GM12801 (cell line): ENCODE measurements around the gene DDR1.

ENCODE experiments used
- TF ChIP-seq, protein P1 (sequence below): IDR thresholded peaks from one replicate; pipeline ENCODE4 v1.5.1; 2011; ENCODE audit warnings: control low read depth; ENCODE audit not compliant: insufficient read length; ENCODE audit errors: extremely low read depth

DDR1 gene

GRCh38 chr6:30886897-30887255 is 2.6 kb downstream of the DDR1 start:
- TF ChIP-seq, protein P1, sequence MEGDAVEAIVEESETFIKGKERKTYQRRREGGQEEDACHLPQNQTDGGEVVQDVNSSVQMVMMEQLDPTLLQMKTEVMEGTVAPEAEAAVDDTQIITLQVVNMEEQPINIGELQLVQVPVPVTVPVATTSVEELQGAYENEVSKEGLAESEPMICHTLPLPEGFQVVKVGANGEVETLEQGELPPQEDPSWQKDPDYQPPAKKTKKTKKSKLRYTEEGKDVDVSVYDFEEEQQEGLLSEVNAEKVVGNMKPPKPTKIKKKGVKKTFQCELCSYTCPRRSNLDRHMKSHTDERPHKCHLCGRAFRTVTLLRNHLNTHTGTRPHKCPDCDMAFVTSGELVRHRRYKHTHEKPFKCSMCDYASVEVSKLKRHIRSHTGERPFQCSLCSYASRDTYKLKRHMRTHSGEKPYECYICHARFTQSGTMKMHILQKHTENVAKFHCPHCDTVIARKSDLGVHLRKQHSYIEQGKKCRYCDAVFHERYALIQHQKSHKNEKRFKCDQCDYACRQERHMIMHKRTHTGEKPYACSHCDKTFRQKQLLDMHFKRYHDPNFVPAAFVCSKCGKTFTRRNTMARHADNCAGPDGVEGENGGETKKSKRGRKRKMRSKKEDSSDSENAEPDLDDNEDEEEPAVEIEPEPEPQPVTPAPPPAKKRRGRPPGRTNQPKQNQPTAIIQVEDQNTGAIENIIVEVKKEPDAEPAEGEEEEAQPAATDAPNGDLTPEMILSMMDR = no peak

GRCh38 chr6:30887901-30888815 is 3.8 kb downstream of the DDR1 start:
- TF ChIP-seq, protein P1 = no peak

GRCh38 chr6:30888816-30889495 is 4.6 kb downstream of the DDR1 start:
- TF ChIP-seq, protein P1 = no peak

GRCh38 chr6:30889496-30889885 is 5.2 kb downstream of the DDR1 start:
- TF ChIP-seq, protein P1 = no peak

DNA sequence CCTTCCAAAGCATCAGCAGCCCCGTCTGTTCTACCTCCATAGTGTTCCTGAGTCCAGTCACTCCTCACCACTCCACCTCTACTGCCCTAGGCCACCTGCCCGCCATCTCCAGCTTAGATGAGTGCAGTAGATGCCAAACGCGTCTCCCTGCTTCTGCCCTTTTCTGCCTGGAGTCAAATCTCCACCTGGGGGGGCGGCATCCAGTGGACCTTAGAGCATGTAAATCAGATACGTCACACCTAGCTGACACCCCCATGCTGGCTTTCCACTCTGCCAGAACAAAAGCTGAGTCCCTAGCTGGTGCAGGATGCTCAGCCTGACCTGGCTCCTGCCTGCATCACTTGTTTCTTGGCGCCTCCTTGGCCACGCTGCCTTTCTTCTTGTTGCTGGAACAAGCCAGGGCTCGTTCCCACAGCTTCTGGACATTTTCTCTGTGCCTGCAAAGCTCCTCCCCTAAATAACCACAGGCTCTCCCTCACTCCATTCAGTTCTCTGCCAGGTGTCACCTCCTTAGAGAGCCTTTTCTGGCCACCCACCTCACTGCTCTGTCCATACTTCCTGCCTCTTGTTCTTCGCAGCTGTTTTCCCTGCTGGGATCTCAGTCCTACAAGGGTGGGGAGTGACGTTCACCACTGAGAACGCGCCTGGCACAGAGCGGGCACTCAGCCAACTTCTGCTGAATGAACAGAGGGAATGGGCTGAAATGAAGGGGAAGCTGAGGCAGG is 5.8 kb downstream of the DDR1 start:
- TF ChIP-seq, protein P1 = no peak

GRCh38 chr6:30890646-30891449 is 6.5 kb downstream of the DDR1 start:
- TF ChIP-seq, protein P1 = no peak

- TF ChIP-seq, protein P1 = no peak
Observed at GRCh38 chr6:30891450-30891723, 7.1 kb downstream of the DDR1 start.
